Measurements from ENCODE around the gene SURF1. TPM values are rescaled to one million over a fixed set of nuclear protein-coding genes. Genes with fewer than 3 reads are reported as not detected.
"Not testable (repeated sequence)": the region's sequence is repeated elsewhere in the genome, so short reads cannot be mapped to it uniquely, and the experiment has no call there.

SURF1 gene
- total RNA-seq, 1 experiment from 2014 or later: 57.8 TPM

DNA sequence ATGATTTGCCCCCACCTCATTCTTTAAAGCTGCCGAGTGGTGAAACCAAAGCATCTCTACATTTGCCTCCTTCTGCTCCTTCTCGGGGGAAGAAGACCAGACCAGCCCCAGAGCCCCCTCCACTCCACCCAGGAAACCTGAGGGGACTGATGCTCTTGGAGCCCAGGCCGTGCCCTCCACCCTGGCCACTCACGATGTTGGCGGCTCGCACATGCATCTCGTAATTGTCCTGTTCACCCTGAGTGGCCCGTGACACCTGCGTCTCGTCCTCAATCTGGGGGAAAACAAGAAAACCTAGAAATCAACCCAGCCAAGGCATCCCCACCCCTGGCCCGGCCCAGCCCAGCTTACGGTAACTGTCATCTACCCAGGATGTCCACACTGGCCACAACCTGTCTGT is 11.3 kb downstream of the SURF1 start:
- no peak for DNase-seq (ENCODE audit: low read depth)

DNA sequence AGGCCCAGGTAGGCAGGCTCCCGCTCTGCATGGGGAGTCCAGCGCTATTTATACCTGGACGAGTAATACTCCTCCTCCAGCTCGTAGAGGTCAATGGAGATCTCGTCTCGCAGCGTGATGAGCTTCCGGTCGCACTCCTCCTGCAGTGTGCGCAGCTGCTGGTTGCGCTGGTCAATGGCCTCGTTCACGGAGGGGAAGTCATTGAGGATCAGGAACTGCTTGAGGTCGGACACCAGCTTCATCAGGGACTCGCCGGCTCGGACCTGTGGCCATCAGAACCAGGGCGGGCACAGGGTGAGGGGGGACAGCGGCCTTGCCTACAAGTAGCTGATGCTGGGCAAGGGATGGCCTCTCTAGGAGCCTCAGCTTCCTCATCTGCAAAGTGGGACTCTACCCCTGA is 12.2 kb downstream of the SURF1 start:
- DNase-seq (ENCODE audit: low read depth): no peak

DNA sequence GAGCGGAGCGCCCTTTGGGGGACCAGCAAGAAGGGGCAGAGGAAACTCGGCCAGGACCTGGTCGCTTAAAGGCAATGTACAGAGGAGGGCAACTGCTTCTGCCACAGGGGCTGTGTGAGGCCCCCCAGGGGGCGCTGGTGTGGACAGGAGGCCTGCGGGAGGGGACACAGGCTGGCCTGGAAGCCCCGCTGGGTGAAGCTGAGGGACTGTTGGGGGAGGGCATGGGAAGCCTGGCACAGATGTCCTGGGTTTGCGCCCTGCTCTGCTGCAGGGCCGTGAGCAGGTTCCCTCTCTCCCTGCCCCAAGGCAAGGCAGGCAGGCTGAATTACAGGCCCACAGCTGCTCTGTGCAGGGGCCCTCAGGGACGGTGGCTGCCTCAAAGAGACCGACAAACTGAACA is 13.7 kb downstream of the SURF1 start:
- no peak for DNase-seq (ENCODE audit: low read depth)

DNA sequence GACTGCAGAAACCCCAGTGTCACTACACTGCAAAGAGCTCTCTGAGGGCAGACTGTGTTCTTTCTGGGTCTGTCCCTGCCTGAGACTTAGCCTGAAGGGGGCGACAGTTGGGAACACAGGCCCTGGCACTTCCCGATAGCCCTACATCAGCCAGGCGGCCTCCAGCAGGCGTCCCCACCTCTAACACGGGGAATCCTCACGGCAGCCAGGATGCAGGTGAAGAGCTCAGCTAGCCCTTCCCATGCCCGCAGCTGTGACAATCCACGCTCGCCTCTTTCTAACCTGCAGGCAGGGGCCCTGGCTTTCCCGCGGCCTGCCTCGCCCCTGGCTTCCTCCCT is 14.2 kb downstream of the SURF1 start:
- DNase-seq (ENCODE audit: low read depth): no peak

DNA sequence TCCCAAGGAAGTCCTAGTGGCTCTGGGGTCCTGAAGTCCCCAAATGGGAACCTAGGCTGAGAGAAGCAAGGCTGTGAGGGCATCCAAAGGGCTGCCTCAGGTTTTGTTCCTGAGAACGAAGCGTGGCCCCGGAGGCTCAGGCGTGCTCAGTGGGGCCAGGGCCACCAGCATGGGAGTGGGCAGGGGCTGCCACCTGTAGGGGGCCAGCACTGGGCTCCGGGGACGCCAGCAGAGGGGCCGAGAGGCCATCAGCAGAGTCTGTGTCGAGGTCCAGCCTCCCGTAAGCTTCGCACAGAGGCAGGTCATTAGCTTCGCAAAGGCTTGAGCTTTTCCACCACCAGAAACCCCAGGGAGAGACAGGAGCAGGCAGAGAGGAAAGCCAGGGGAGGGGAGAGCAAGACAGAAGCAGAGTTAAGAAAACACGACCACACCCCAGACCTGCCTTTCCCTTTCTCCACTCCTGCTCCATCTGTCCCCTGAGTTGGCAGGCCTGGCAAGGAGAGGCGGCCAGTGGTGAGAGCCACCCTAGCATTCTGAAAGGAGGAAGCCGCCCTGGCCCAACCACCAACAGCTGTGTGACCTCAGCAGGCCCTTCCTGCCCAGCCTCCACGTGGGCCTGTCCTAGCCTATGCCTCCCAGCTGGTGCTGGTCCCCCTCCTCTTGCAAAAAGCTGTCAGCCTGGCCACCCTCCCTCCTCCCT is 14.8 kb downstream of the SURF1 start:
- DNase-seq (ENCODE audit: low read depth): no peak

DNA sequence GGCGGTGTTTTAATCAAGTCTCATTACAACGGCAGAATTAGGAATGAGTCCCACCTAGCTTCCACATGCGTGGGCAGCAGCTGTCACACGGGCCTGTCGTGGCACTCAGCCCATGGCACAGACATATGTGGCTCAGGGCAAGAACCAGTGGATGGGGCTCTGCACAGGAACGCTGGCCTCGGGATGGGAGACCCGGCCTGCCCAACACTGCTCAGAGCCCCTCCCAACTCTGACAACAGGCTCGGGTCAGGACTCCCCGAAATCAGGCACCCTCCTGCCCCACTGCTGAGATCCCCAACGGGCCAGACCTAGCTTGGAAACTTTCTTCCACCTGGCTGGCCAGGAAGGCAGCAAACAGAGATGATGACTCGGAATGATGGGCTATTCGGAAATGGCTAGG is 15.4 kb downstream of the SURF1 start:
- DNase-seq (ENCODE audit: low read depth): no peak

DNA sequence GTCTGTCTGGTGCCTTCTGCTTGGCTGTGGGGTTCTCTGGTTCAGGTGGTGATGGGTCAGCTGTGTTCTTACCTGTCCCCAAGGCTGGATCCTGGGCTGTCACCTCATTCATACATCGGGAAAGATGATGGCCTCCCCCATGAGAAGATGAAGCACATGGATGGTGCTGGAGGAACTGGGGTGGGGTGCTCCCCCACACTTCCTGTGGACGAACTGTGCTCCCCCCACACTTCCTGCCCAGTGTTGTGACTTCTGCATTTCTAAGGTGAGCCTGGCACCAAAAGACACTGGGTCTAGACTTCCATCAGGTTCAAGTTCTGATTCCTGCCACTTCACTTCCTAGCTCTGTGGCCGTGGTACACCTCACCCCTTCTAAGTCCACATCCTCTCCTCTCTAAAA is 16.0 kb downstream of the SURF1 start:
- DNase-seq (ENCODE audit: low read depth): no peak

DNA sequence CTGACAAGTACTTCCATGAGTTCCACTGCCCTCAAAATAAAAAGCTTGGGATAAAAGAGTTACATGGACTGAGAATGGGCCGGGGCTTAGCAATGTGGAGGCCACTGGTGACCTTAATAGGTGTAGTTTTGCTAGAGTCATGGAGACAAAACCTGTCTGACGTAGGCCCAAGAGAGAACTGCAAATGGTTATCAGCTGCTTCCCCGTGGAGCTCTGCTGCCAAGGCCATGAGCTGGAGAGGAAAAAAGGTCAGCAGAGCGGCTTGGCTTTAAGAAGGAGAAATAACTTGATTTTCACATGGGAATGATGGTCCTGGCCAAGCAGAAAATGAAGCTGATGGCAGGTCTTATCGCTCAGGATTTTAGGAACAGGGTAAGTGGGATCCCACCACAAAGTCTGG is 16.6 kb downstream of the SURF1 start:
- DNase-seq (ENCODE audit: low read depth): no peak

DNA sequence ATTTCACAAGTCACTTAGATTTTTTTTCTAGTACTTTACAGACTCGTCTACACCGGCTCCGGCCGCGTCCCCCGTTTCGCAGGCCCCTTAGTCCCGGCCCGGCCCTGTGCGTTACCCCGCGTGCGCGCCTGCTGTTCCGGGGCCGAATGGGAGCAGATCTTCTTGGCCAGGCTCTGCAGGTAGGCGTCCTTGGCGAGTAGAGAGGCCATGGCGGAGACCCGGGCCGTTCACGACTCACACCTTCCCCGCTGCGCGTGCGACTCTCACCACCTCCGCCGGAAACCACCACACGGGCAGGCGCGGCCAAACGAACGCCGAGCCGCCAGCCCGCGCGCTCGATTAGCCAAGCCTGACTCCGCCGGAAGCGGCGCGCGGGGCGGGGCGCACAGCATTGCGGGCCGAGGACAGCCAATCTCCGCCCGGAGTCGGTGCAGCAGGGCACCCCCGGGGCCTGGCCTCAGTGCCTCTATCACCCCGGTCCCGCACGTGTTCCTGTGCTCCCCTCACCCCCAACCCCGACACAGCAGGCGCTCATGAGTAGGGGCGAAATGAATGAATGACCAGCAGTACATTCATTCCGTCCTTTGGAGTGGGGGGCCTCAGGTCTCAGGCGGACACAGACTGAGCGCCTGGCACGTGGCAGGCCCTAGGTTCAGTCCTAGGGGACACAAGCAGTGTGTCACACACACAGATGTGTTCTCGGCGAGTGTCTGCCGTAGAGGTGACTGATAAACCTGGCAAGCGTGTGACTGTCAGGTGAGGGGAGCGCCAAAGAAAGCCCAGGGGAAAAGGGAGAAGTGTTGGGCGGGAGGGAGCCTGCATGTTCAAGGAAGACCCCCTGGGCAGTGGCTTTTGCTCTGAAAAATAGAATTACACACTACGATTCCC is 20.1 kb downstream of the SURF1 start, which contains the start of gene SURF6:
TSS of gene SURF6 (minus strand) at position 265 of the 888 bp plus-strand sequence. CDS start at position 209, 56 bp downstream.
- DNase-seq (ENCODE audit: low read depth): peak; percentile 98

DNA sequence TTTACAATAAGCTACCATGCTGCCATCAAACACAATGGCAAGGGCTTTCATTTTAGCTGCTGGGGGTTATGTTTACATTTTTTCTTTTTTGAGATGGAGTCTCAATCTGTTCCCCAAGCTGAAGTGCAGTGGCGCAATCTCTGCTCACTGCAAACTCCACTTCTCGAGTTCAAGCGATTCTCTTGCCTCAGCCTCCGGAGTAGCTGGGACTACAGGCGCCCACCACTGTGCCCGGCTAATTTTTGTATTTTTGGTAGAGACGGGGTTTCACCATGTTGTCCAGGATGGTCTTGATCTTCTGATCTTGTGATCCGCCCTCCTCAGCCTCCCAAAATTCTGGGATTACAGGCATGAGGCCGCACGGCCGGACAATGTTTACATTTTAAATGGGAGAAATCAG is 21.4 kb downstream of the SURF1 start:
- not testable (repeated sequence) for DNase-seq (ENCODE audit: low read depth)

DNA sequence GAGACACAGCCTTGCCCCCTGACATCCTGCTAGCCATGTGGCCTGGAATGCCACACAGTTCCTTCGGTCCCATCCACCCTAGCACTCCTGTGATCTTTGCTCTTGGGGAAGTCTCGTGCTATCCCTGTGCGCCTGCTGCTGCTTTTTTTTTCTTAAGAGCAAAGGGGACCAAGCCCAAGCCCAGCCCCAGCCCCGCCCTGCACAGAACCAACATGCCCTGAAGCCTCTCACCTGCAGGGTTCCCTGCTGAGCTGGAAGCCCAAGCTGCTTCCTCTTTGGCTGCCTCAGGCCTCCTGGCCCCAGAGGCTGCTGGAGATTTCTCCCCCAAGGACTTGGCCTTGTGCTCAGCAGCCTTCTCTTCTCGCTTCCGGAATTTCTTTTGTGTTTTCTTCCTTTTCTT is 22.1 kb downstream of the SURF1 start:
- DNase-seq (ENCODE audit: low read depth): no peak

DNA sequence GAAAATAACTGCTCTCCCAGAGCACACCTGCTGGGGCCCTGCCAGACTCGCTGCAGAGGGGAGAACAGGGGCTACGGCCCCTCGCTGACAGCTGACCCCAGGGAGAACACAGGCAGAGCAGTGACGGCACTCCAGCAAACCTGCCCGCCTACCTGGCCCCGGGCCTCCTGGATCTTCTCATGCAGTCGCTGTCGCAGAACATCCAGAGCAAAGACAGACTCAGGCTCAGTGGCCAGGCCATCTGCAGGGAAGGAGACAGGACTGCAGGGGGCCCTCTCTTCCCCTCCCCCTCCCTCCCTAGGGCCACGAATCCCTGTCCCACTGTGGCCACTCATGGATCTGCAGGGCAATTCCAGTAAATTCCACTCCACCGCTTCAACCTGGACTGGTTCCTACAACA is 22.7 kb downstream of the SURF1 start:
- no peak for DNase-seq (ENCODE audit: low read depth)

DNA sequence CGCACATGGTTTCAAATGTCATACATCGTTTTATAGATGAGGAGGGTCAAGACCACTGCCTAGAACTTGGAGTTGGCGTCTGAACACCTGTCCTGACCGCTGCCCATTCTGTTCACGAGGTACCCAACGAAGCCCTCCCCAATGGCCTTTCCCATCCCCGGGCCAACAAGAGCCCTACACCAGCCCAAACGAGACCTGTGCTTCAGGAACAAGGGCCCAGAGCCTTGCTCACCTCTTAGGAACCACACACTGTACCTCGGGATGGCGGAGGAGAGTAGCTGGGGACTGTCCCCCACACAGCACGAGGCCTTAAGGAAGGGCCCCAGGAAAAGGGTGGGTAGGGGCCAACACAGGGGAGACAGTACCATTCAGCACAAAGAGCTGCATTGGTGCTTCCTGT is 23.3 kb downstream of the SURF1 start:
- DNase-seq (ENCODE audit: low read depth): no peak

DNA sequence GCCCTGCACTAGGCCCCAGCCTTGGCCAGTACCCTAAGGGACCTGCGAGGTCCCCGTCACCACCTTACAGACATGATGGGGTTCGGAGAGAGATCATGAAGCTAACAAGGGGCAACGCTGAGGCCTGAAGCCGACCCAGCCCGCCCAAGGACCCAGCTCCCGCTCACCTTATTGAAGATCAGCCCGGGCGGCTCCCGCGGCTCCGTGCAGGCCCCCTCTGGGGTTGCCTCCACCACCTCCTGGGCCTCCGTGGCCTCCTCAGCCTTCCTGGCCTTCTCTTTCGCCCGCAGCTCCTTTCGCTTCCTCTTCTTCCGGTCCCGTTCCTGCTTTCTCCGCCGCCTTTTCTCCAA is 23.9 kb downstream of the SURF1 start:
- no peak for DNase-seq (ENCODE audit: low read depth)

DNA sequence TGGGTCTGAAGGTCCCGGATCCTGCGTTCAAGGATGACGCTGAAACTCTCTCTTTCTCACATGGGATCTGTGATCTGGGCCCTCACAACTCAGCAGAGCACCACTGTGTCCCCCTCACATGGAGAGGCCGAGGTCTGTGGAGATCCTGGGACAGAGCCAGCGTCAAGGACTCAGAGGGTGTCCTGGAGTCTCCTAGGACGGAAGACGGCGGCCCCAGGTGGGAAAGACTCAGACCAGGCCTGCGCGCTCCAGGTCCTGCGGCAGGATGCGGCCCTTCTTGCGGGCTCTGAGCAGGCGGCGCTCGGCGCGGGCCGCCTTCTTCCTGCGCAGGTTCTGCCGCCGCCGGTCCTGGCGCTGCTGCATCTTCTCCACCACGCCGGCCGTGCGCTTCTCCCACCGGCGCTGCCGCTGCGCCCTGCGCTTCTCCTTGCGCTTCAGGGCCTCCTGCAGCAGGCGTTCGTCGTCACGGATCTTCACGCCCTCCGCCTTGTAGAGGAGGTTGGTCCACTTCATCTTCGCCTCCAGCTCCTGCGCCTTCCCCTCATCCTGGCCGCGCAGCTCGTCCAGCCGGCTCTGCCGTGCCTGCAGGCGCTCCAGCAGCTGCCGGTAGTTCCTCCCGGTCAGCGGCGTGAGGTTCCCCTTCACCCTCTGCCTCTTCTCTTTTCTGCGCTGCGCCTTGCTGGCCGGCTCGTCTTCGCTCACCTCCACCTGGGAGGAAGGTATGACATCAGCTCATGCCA is 24.5 kb downstream of the SURF1 start:
- no peak for DNase-seq (ENCODE audit: low read depth)

DNA sequence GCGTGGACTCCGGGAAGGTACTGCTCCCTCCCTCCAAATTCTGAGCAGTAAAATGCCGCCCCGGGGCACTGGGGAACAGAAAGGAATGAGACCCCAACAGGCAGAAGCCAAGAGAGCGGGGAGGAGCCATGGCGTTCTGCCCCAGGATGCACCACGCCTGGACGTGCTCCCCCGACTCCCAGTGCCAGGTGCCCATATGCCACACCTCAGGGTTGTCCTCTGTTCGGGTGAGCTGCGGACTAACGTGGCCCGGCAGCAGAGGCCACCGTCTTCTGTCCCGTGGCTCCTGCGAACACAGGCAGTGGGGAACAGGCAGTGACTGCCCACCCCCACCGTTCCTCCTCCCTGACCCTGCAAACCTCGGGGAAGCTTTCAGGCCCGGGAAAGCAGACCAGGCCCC is 25.1 kb downstream of the SURF1 start:
- DNase-seq (ENCODE audit: low read depth): no peak

DNA sequence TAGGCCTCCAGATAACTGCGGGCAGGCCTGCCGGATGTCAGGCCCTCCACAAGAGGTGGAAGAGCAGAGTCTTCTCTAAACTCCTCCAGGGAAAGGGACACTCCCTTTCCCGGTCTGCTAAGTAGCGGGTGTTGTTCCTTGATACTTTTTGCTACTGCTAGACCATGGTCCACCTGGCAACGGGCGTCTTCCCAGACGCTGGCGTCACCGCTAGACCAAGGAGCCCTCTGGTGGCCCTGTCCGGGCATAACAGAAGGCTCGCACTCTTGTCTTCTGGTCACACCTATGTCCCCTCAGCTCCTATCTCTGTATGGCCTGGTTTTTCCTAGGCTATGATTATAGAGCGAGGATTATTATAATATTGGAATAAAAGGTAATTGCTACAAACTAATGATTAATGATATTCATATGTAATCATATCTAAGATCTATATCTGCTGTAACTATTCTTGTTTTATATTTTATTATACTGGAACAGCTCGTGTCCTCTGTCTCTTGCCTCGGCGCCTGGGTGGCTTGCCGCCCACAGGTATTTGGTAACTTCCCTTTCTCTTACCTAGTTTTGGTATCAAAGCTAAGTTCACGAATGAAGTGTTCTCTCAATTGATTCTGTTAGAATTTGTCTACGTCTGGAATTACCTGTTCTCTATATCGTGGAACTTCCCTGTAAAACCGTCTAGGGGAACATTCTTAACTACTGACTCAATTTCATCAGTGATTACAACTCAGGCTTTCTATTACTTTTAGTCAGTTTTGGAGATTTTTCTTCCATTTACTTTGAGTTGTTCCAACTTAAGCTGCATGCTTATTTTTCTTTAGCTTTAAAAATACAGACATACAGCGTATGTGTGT is 26.8 kb downstream of the SURF1 start:
- DNase-seq (ENCODE audit: low read depth): peak; percentile 47

DNA sequence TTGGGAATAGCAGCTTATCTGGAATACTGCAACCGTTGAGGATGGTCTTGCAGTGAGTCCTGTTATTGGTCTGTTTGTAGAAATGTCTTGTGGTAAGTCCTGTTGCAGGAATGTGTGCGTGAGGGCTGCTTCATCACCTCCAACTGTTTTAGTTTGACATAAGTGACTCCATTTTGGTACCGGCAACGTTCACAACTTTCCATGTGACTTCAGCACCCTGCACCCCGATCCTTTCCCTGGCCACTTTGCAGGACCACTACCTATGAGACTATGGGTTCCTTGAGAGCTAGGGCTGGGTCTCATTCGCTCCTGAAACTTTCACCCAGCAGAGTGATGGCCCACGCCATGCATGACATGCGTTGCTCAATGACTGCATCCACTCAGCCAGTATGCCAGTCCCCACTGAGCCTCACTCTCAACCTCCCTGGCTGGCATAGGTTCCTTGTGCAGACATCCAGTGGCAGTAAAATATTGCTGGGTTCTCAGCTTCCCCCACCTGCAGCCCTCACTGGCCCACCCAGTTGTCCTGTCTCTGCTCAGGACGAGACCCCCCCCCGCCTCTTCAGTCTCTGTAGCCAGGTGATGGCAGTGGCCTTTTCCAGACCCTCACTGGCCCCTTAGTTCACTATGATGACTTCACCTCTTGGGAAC is 28.3 kb downstream of the SURF1 start:
- DNase-seq (ENCODE audit: low read depth): no peak

DNA sequence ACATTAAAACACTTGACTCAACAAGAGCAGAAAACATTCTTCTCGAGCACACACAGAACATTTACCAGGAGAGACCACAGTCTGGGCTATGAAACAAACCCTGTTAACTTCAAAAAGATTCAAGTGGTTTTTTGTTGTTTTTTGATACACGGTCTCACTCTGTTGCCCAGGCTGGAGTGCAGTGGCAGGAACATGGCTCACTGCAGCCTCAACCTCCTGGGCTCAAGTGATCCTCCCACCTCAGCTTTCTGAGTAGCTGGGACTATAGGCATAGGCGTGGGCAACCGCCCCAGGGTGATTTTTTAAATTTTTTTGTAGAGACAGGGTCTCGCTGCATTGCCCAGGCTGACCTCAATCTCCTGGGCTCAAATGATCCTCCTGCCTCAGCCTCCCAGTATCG is 29.3 kb downstream of the SURF1 start:
- DNase-seq (ENCODE audit: low read depth): not testable (repeated sequence)

DNA sequence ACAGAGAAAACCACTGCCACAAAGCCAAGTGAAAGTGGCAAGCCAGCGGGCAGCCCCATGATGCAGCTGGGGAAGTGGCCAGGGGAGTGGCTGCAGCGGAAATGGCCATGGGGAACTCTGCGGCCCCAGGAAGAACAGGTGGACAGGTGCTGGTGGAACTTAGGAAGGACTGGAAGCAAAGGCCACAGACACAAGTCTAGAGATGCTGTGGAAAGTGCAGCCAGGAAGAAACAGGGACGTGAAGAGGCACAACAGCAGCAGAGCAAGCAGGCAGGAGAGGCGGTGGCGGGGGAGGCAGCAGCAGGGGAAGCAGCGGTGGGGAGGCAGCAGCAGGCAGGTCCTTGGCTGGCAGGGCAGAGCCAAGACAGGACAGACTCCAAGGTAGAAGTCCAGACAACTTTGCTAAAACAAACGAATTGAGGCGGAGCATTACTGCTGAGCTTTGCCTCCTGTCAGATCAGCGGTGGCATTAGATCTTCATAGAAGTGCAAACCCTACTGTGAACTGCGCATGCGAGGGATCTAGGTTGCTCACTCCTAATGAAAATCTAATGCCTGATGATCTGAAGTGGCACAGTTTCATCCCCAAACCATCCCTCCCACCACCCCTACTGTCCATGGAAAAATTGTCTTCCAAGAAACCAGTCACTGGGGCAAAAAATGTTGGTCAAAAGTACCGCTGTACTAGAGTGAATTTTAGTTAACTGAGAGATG is 32.1 kb downstream of the SURF1 start:
- no peak for DNase-seq (ENCODE audit: low read depth)

DNA sequence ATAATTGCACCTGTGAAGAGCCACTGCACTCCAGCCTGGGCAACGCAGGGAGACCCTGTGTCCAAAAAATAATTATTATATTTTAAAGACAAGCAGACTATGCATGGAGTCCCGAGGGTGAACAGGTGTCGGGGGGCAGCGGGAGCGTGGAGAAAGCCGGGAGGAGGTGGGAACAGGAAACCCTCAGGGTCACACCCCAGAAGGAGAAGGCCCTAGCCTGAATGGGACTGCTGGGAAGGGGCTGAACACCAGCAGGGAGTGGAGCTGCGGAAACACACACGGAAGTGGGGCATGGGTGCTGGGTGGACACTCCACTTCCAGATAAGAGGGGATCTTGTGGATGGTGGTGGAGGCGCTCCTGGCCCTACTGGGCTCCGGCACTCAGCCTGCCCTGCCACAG is 33.1 kb downstream of the SURF1 start:
- DNase-seq (ENCODE audit: low read depth): no peak

Data from Daoy (cell line).